MV-4-11 (cell line): ENCODE measurements around the gene ATE1.
A peak's percentile ranks its signal among the peaks of the same experiment; 100 is the strongest.
"Not testable (repeated sequence)": the region's sequence is repeated elsewhere in the genome, so short reads cannot be mapped to it uniquely, and the experiment has no call there.

Experiments used
- DNase-seq: peaks from one replicate; lab custom pipeline; 2025; lab: John Stamatoyannopoulos, UW

ATE1 gene

GRCh38 chr10:121927841-121928527, at the start of gene ATE1:
TSS of gene ATE1 (minus strand) at chr10:121928031. CDS start at chr10:121927949, 82 bp downstream.
- peak; percentile 81 for DNase-seq

- no peak for DNase-seq
Measured at GRCh38 chr10:121976607-121977006, 48.8 kb upstream of the ATE1 start.

GRCh38 chr10:121975295-121976086, 47.7 kb upstream of the ATE1 start:
- DNase-seq = no peak

- DNase-seq = peak; percentile 66
Measured at GRCh38 chr10:121974535-121975294, 46.9 kb upstream of the ATE1 start, which contains the start of gene NSMCE4A. TSS of gene NSMCE4A (minus strand) at chr10:121975217. CDS start at chr10:121975165, 52 bp downstream.

GRCh38 chr10:121974019-121974534, 46.2 kb upstream of the ATE1 start:
- DNase-seq = no peak

- not testable (repeated sequence) for DNase-seq
Measured at GRCh38 chr10:121969086-121969485, 41.3 kb upstream of the ATE1 start.

- DNase-seq = no peak
Measured at GRCh38 chr10:121965996-121966395, 38.2 kb upstream of the ATE1 start.

- DNase-seq = no peak
Measured at GRCh38 chr10:121961456-121961855, 33.6 kb upstream of the ATE1 start.

- no peak for DNase-seq
Measured at GRCh38 chr10:121959671-121960070, 31.8 kb upstream of the ATE1 start.

- DNase-seq = peak; percentile 46
Measured at GRCh38 chr10:121956111-121957061, 28.6 kb upstream of the ATE1 start.

GRCh38 chr10:121952226-121952625, 24.4 kb upstream of the ATE1 start:
- DNase-seq = no peak

- DNase-seq = no peak
Measured at GRCh38 chr10:121949451-121949850, 21.6 kb upstream of the ATE1 start.

GRCh38 chr10:121949049-121949448, 21.2 kb upstream of the ATE1 start:
- no peak for DNase-seq

- peak; percentile 19 for DNase-seq
Measured at GRCh38 chr10:121947343-121948330, 19.8 kb upstream of the ATE1 start.

GRCh38 chr10:121942749-121943416, 15.1 kb upstream of the ATE1 start:
- DNase-seq = peak; percentile 90

- no peak for DNase-seq
Measured at GRCh38 chr10:121941532-121941931, 13.7 kb upstream of the ATE1 start.

- DNase-seq = no peak
Measured at GRCh38 chr10:121936295-121936694, 8.5 kb upstream of the ATE1 start.

- DNase-seq = peak; percentile 82
Measured at GRCh38 chr10:121935702-121936101, 7.9 kb upstream of the ATE1 start.
